Gastrocnemius medialis (tissue), 4 donors: Measurements from ENCODE around the gene GREB1. TPM values are rescaled to one million over a fixed set of nuclear protein-coding genes. Genes with fewer than 3 reads are reported as not detected.

Source experiments
- ATAC-seq, 2 donors: fragments of 150-250 bp; one replicate each; pipeline ENCODE4 v1.9.1; 2016
- DNase-seq, 2 donors: peaks; one replicate each; pipeline ENCODE4 v3.0.0-alpha.2; 2019
- H3K27ac ChIP-seq, 4 donors: fragments of 200-600 bp; sonication (generic); 1 replicate in 1 of 4; 2 replicates in 3 of 4; pipeline ENCODE4 v1.5.1; 2016 to 2018; ENCODE audit warnings: mild to moderate bottlenecking in 2 of 4, moderate library complexity in 1 of 4
- H3K27me3 ChIP-seq, 3 donors: fragments of 200-600 bp; sonication (generic) in 2 of 3; 1 replicate in 1 of 3; 2 replicates in 2 of 3; pipeline versions ENCODE4 v1.5.1 to v1.6.0; 2016 to 2019; ENCODE audit warnings: mild to moderate bottlenecking in 1 of 3, moderate library complexity in 1 of 3
- H3K36me3 ChIP-seq, 2 donors: fragments of 200-600 bp; sonication (generic) in 1 of 2; one replicate each; pipeline ENCODE4 v1.5.1; 2017 to 2018
- H3K4me1 ChIP-seq, 2 donors: fragments of 200-600 bp; sonication (generic) in 1 of 2; one replicate each; pipeline ENCODE4 v1.5.1; 2016 to 2017; ENCODE audit warnings: mild to moderate bottlenecking in 2 of 2
- H3K4me3 ChIP-seq, 4 donors: fragments of 200-600 bp; sonication (generic) in 3 of 4; 1 replicate in 1 of 4; 2 replicates in 3 of 4; pipeline ENCODE4 v1.5.1; 2016 to 2019; ENCODE audit warnings: mild to moderate bottlenecking in 2 of 4
- H3K9me3 ChIP-seq, 3 donors: fragments of 200-600 bp; sonication (generic) in 2 of 3; 1 replicate in 1 of 3; 2 replicates in 2 of 3; pipeline ENCODE4 v1.5.1; 2016 to 2019
- POLR2A ChIP-seq, 2 donors: fragments of 450-650 bp; IDR thresholded peaks; one replicate each; pipeline ENCODE4 v1.6.1; 2017; ENCODE audit warnings: antibody characterized with exemption in 2 of 2, mild to moderate bottlenecking in 2 of 2, moderate library complexity in 2 of 2
- in situ Hi-C, 4 donors: fragments of 200-750 bp; cut with MboI; loops; one replicate each; pipeline versions ENCODE4 v1.15.0 to v1.8.0; 2017; ENCODE audit warnings: low sequenced_read_pairs in 4 of 4
- intact Hi-C: fragments of 100-400 bp; cut with DNase I; formaldehyde crosslinking; loops from one replicate; pipeline ENCODE4 v1.15.1; 2023; ENCODE audit warnings: low total_unique reads
- total RNA-seq, 4 donors: library from RNA; depleted of rRNA; stranded (reverse); fragments of >200 nt; gene quantifications; one replicate each; pipeline versions ENCODE4 v1.1.0 to v1.2.3, GENCODE V29; 2016
- TF ChIP-seq, protein P1 (sequence below), 5 experiments: fragments of 450-650 bp in 3 of 5; fragments of 200-600 bp in 2 of 5; sonication (generic) in 2 of 5; IDR thresholded peaks in 4 of 5; conservative IDR thresholded peaks in 1 of 5; 1 replicate in 4 of 5; 2 replicates in 1 of 5; pipeline ENCODE4 v1.5.1; 2016 to 2019; ENCODE audit warnings: antibody characterized with exemption in 5 of 5, mild to moderate bottlenecking in 3 of 5, moderate library complexity in 3 of 5

The GREB1 gene
- total RNA-seq, 4 donors from 2014 or later, result 1.7 to 9.3 (median 2.6) TPM

DNA sequence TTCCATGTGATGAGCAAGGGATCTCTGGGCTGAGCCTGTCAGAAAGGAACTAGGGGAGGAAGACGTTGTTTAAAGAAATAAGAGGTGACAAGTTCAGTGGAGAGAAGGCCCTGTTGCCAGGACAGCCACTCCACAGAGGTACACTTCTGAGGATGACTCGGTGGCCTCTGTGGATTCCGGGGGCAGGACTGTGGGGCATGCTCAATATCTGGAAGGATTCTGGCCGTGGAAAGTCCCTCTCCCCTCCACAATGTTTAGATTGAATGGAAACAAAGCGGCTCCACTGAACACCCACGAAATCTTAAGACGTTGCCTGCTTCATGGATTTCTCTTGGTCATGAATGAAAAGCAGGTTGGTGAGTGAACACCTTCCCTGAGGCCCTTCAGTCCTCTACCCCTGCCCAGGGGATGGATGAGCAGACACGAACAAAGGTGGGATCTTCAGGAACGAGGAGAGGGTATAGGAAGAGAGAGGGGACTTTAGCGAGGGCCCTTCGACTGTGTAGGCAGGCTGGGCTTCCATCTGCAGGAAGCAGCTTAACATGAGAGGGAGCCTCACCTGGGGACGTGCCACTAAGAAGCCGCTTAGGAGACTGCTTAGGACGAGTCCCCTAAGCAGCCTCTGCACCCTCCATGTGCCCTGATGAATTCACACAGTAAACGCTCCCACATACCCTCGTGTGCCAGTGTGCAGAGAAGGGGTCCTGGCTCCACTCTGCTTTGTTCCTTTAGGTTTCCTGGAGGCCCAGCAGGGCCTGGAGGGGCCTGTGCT lies 134.2 kb downstream of the GREB1 start:
- no peaks in the 10 kb centered on the region for H3K9me3 ChIP-seq
- H3K27ac ChIP-seq, result no peak overlapping the region
- intact Hi-C loops, result no loop called here
- no peak overlapping the region for H3K4me3 ChIP-seq
- H3K36me3 ChIP-seq, result no peaks in the 10 kb centered on the region
- in situ Hi-C loops, result loop anchor here in 1 of 4 donors (25.0 kb wide), 1 partner anchor 1344 kb away; no protein-coding TSS in a partner anchor
- peaks cover 0 to 3% of the 10 kb centered on the region in 2 donors for H3K4me1 ChIP-seq
- TF ChIP-seq POLR2A (IDR thresholded peaks at IDR 0.05), result no peak
- TF ChIP-seq, protein P1, sequence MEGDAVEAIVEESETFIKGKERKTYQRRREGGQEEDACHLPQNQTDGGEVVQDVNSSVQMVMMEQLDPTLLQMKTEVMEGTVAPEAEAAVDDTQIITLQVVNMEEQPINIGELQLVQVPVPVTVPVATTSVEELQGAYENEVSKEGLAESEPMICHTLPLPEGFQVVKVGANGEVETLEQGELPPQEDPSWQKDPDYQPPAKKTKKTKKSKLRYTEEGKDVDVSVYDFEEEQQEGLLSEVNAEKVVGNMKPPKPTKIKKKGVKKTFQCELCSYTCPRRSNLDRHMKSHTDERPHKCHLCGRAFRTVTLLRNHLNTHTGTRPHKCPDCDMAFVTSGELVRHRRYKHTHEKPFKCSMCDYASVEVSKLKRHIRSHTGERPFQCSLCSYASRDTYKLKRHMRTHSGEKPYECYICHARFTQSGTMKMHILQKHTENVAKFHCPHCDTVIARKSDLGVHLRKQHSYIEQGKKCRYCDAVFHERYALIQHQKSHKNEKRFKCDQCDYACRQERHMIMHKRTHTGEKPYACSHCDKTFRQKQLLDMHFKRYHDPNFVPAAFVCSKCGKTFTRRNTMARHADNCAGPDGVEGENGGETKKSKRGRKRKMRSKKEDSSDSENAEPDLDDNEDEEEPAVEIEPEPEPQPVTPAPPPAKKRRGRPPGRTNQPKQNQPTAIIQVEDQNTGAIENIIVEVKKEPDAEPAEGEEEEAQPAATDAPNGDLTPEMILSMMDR (IDR thresholded peaks at IDR 0.05 in 4 of 5, conservative IDR thresholded peaks at IDR 0.05 in 1 of 5), result no peak
- H3K27me3 ChIP-seq, result no peaks in the 10 kb centered on the region
- ATAC-seq (no peak), DNase-seq (no peak)

DNA sequence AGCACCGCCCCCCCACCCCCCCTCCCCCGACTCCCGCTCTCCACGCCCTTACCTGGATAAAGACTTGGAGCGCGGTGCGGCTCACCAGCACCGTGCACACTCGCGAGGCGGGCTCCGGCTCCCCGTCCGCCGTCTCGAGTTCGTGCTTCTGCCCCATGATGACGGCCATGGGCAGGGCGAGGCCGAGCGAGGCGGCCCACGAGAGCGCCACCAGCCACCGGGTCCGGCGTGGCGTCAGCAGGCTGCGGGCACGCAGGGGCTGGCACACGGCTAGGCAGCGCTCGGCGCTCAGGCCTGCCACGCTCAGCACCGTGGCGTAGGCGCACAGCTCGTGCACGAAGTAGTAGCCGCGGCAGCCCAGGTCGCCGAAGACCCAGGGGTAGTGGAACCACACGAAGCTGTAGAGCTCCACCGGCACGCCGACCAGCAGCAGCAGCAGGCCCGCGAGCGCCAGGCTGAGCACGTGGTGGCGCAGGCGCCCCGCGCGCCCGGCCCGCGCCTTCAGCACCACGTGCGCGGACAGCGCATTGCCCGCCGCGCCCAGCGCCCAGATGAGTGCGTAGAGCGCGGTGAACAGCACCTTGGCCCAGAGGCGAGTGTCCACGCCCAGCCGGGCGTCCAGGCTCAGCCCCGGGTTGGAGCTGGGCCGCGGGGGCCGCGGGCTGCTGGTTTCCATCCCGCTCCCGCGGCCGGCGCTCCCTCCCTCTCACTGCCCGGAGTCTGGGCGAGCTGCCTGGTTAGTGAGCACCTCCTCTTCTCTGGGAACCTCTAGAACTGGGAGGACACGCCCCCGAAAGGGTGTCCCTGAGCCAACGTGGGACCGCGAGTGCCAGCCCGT lies 135.8 kb downstream of the GREB1 start, which contains the start of gene NTSR2:
Gene NTSR2 (minus strand): TSS at position 742 of the 838 bp plus-strand sequence. CDS start 66 bp downstream, at position 676.
- no peaks in the 10 kb centered on the region for H3K27me3 ChIP-seq
- intact Hi-C loops, result no loop called here
- H3K36me3 ChIP-seq, result no peaks in the 10 kb centered on the region

DNA sequence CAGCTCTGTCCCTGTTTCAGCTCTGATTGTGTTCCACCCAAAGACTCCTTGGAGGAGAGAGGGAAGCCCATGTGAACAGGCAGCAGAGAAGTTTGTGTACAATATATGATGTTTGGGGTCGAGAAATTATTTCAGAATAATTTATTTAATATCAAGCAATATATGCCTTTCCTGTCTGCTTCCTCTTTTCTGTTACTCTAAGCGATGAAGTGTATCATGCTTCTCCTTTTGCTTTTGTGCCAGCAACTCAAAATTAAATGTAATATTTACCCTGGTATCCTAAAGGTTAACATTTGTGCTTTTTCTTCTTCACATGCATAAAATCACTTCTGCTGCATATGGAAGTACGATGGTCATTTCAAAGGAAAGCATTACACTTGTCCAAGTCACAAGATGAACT lies 138.6 kb downstream of the GREB1 start:
- Histone ChIP-seq H3K36me3 (no peaks in the 10 kb centered on the region), H3K4me1 (peaks cover 21 to 24% of the 10 kb centered on the region in 2 donors), H3K9me3 (no peaks in the 10 kb centered on the region), H3K27me3 (no peaks in the 10 kb centered on the region), H3K27ac (no peak overlapping the region), H3K4me3 (no peak overlapping the region)
- intact Hi-C loops, result no loop called here
- DNase-seq, result no peak
- ATAC-seq, result no peak
- TF ChIP-seq, protein P1 (IDR thresholded peaks at IDR 0.05 in 4 of 5, conservative IDR thresholded peaks at IDR 0.05 in 1 of 5), result no peak
- TF ChIP-seq POLR2A (IDR thresholded peaks at IDR 0.05), result no peak
- in situ Hi-C loops, result loop anchor here in 1 of 4 donors (25.0 kb wide), 1 partner anchor 1340 kb away; no protein-coding TSS in a partner anchor

More for the DNA sequence above, 135.8 kb downstream of the GREB1 start, which contains the start of gene NTSR2:
- H3K9me3 ChIP-seq, result no peaks in the 10 kb centered on the region
- H3K4me3 ChIP-seq, result peak within 1 kb of the TSS; percentile 5 to 41 (median 23)
- peak within 1 kb of the TSS in 3 of 4 donors; percentile 33 to 59 (median 35) for H3K27ac ChIP-seq
- ATAC-seq (peak; percentile 86 to 90), DNase-seq (peak; percentile 50 to 63)
- in situ Hi-C loops, result loop anchor here in 1 of 4 donors (25.0 kb wide), 1 partner anchor 1343 kb away; no protein-coding TSS in a partner anchor
- TF ChIP-seq, protein P1 (IDR thresholded peaks at IDR 0.05 in 4 of 5, conservative IDR thresholded peaks at IDR 0.05 in 1 of 5), result peak in 3 of 5 experiments; percentile 6 to 41 (median 14)
- TF ChIP-seq POLR2A (IDR thresholded peaks at IDR 0.05), result peak; percentile 22 to 23
- peaks cover 0 to 3% of the 10 kb centered on the region in 2 donors for H3K4me1 ChIP-seq

DNA sequence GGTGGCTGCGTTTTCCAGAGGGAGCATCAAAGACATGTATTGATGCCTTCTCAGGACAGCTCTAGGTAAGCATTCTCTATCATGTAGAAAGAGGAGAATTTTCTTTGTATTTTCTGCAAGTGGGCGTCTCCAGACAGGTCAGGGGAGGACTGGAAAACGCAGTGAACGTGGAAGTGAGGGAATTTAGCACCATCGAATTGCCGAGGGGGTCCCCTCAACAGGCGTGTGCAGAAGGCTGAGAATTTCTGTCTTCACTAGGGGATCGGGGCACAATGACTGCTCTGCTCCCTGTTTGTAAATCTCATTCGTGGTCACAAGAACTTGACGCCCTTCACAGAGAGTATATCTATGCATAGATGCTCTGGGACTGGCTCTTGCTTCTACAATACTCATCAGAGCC lies 141.1 kb downstream of the GREB1 start:
- Histone ChIP-seq H3K27me3 (no peaks in the 10 kb centered on the region), H3K9me3 (no peaks in the 10 kb centered on the region), H3K4me3 (no peak overlapping the region), H3K4me1 (peaks cover 29 to 41% of the 10 kb centered on the region in 2 donors), H3K36me3 (no peaks in the 10 kb centered on the region), H3K27ac (peak overlapping the region; percentile 92 to 100 (median 93))
- TF ChIP-seq POLR2A (IDR thresholded peaks at IDR 0.05), result no peak
- TF ChIP-seq, protein P1 (IDR thresholded peaks at IDR 0.05 in 4 of 5, conservative IDR thresholded peaks at IDR 0.05 in 1 of 5), result no peak
- in situ Hi-C loops (loop anchor here in 1 of 4 donors (25.0 kb wide), 2 partner anchors 188 to 1337 kb away; no protein-coding TSS in a partner anchor), intact Hi-C loops (no loop called here)
- DNase-seq (no peak), ATAC-seq (no peak)
